GM21447 (cell line): ENCODE measurements around the gene TLL2.

ENCODE experiments used
- ATAC-seq: cut with Tn5 transposase; IDR thresholded peaks from one replicate; pipeline ENCODE4 v1.9.1; 2021; ENCODE audit not compliant: unreplicated experiment

Gene TLL2

GRCh38 chr10:96431211-96431970 is 82.3 kb downstream of the TLL2 start:
- no peak for ATAC-seq

- ATAC-seq = no peak
Measured at GRCh38 chr10:96427291-96427690, 86.4 kb downstream of the TLL2 start.

- ATAC-seq = no peak
Measured at GRCh38 chr10:96422525-96422924, 91.2 kb downstream of the TLL2 start.

GRCh38 chr10:96421995-96422394 is 91.7 kb downstream of the TLL2 start:
- ATAC-seq = no peak

- no peak for ATAC-seq
Measured at GRCh38 chr10:96420228-96421009, 93.3 kb downstream of the TLL2 start.

GRCh38 chr10:96419351-96419750 is 94.4 kb downstream of the TLL2 start:
- no peak for ATAC-seq

GRCh38 chr10:96418582-96418981 is 95.1 kb downstream of the TLL2 start:
- no peak for ATAC-seq

GRCh38 chr10:96417441-96417840 is 96.3 kb downstream of the TLL2 start:
- no peak for ATAC-seq

- no peak for ATAC-seq
Measured at GRCh38 chr10:96416643-96417042, 97.1 kb downstream of the TLL2 start.

- ATAC-seq = no peak
Measured at GRCh38 chr10:96415891-96416554, 97.7 kb downstream of the TLL2 start.

- ATAC-seq = no peak
Measured at GRCh38 chr10:96415150-96415890, 98.4 kb downstream of the TLL2 start.

GRCh38 chr10:96414303-96414702 is 99.4 kb downstream of the TLL2 start:
- no peak for ATAC-seq

- no peak for ATAC-seq
Measured at GRCh38 chr10:96413151-96413787, 100.5 kb downstream of the TLL2 start.

GRCh38 chr10:96411716-96412320 is 101.9 kb downstream of the TLL2 start:
- no peak for ATAC-seq

- ATAC-seq = no peak
Measured at GRCh38 chr10:96410296-96410695, 103.4 kb downstream of the TLL2 start.

GRCh38 chr10:96408201-96408600 is 105.5 kb downstream of the TLL2 start:
- ATAC-seq = no peak

GRCh38 chr10:96407560-96408069 is 106.1 kb downstream of the TLL2 start:
- no peak for ATAC-seq

- ATAC-seq = no peak
Measured at GRCh38 chr10:96406091-96406490, 107.6 kb downstream of the TLL2 start.

GRCh38 chr10:96402417-96403305 is 111.1 kb downstream of the TLL2 start:
- no peak for ATAC-seq
